ENCODE data around the gene AARS2. TPM values are rescaled to one million over a fixed set of nuclear protein-coding genes. Genes with fewer than 3 reads are reported as not detected.

Gene AARS2
- total and polyA plus RNA-seq, 10 of the 15 experiments (the other 5 are each of a cell fraction or from before 2014, with no cell fraction given): 0.71 to 18.3 (median 12.7) TPM

GRCh38 chr6:44263354-44264100 is 49.6 kb downstream of the AARS2 start (continued):
- TF ChIP-seq YY1 (IDR thresholded peaks at IDR 0.05; ENCODE audit: low read depth, low read length) (no peak), KDM1A (IDR thresholded peaks at IDR 0.05; ENCODE audit: borderline replicate concordance) (no peak), RUNX3 (IDR thresholded peaks at IDR 0.05; ENCODE audit: low read length) (no peak), YBX1 (IDR thresholded peaks at IDR 0.05) (no peak), TCF3 (IDR thresholded peaks at IDR 0.05; ENCODE audit: borderline replicate concordance, insufficient read depth, low read depth, low read length) (0 out of 2 replicates have a peak, but pooled peaks have one; percentile 28), CHD4 (IDR thresholded peaks at IDR 0.05) (no peak), MXI1 (IDR thresholded peaks at IDR 0.05; ENCODE audit: low read depth, low read length) (no peak), POLR2AphosphoS2 (IDR thresholded peaks at IDR 0.05; ENCODE audit: low read depth, low read length) (peak; percentile 23), ZBED1 (IDR thresholded peaks at IDR 0.05; ENCODE audit: borderline replicate concordance) (peak; percentile 61; the same call in 1 of the 2 replicates), RCOR1 (conservative IDR thresholded peaks at IDR 0.05; ENCODE audit: low read depth, low read length) (0 out of 2 replicates have a peak, but pooled peaks have one; percentile 40), PAX8 (IDR thresholded peaks at IDR 0.05) (no peak), FOXK2 (IDR thresholded peaks at IDR 0.05) (no peak), ZNF622 (IDR thresholded peaks at IDR 0.05) (no peak), SREBF1 (IDR thresholded peaks at IDR 0.05; ENCODE audit: low read length) (no peak), CEBPB (IDR thresholded peaks at IDR 0.05; ENCODE audit: borderline replicate concordance in 1 of 2, low read depth in 2 of 2, low read length in 2 of 2) (no peak), BHLHE40 (IDR thresholded peaks at IDR 0.05; ENCODE audit: borderline replicate concordance in 1 of 2, low read depth in 2 of 2, low read length in 1 of 2) (peak; percentile 54; a peak in 2 of 4 replicates), EZH2 (IDR thresholded peaks at IDR 0.05; ENCODE audit: borderline replicate concordance, control insufficient read depth, low read depth, low read length) (no peak)
- TF ChIP-seq, protein P1, sequence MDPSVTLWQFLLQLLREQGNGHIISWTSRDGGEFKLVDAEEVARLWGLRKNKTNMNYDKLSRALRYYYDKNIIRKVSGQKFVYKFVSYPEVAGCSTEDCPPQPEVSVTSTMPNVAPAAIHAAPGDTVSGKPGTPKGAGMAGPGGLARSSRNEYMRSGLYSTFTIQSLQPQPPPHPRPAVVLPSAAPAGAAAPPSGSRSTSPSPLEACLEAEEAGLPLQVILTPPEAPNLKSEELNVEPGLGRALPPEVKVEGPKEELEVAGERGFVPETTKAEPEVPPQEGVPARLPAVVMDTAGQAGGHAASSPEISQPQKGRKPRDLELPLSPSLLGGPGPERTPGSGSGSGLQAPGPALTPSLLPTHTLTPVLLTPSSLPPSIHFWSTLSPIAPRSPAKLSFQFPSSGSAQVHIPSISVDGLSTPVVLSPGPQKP (IDR thresholded peaks at IDR 0.05; ENCODE audit: low read depth, low read length): no peak
- TF ChIP-seq, protein P2, sequence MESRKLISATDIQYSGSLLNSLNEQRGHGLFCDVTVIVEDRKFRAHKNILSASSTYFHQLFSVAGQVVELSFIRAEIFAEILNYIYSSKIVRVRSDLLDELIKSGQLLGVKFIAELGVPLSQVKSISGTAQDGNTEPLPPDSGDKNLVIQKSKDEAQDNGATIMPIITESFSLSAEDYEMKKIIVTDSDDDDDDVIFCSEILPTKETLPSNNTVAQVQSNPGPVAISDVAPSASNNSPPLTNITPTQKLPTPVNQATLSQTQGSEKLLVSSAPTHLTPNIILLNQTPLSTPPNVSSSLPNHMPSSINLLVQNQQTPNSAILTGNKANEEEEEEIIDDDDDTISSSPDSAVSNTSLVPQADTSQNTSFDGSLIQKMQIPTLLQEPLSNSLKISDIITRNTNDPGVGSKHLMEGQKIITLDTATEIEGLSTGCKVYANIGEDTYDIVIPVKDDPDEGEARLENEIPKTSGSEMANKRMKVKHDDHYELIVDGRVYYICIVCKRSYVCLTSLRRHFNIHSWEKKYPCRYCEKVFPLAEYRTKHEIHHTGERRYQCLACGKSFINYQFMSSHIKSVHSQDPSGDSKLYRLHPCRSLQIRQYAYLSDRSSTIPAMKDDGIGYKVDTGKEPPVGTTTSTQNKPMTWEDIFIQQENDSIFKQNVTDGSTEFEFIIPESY (IDR thresholded peaks at IDR 0.05): no peak
